HCT116 (cell line): Measurements from ENCODE around the gene VMP1. TPM values are rescaled to one million over a fixed set of nuclear protein-coding genes. Genes with fewer than 3 reads are reported as not detected.

Source experiments
- ATAC-seq: fragments of 200-7000 bp; cut with Tn5 transposase; 2 replicates; pipeline ENCODE4 v1.9.1; 2020; ENCODE audit warnings: mild to moderate bottlenecking, moderate library complexity
- BruUV-seq: library from RNA; stranded (reverse); fragments of 400-500 nt; replicated peaks from 2 replicates; lab custom pipeline; 2021; lab: Mats Ljungman, UMichigan
- CTCF ChIA-PET: fragments of 300-600 bp; sonication (Branson Sonifier 250); formaldehyde crosslinking; loops from one replicate; lab custom pipeline; 2021; ENCODE audit warnings: antibody characterized with exemption; lab: Charles Lee
- POLR2A ChIA-PET: fragments of 300-600, 350-600 bp; sonication (Branson Sonifier 250); formaldehyde crosslinking; loops from one replicate; lab custom pipeline; 2021; ENCODE audit warnings: antibody characterized with exemption; lab: Charles Lee
- RAD21 ChIA-PET, 2 experiments: fragments of 300-600 bp; sonication (Branson Sonifier 250); formaldehyde crosslinking; loops; one replicate each; lab custom pipeline; 2023; ENCODE audit warnings: low total read pairs in 2 of 2; ENCODE audit not compliant: uncharacterized antibody in 2 of 2, unreplicated experiment in 2 of 2, low non-redundant PET in 1 of 2; lab: Charles Lee
- DNase-seq: peaks from one replicate; pipeline ENCODE4 v3.0.0-alpha.2; 2010; ENCODE audit warnings: low read depth, low spot score
- H2AFZ ChIP-seq: fragments of 200-600 bp; shearing (Covaris generic), sonication (generic); 2 replicates; pipeline ENCODE4 v1.6.1; 2017; ENCODE audit warnings: low read depth, mixed run types, mixed read lengths, antibody characterized with exemption, low read length; ENCODE audit not compliant: poor library complexity, severe bottlenecking
- H3K27ac ChIP-seq: 2 replicates; pipeline ENCODE4 v1.5.1; 2012; ENCODE audit warnings: low read depth, low read length
- H3K27me3 ChIP-seq: fragments of 200-600 bp; sonication (generic); 2 replicates; pipeline ENCODE4 v1.6.1; 2016; ENCODE audit warnings: mixed run types, low read length, mixed read lengths; ENCODE audit not compliant: insufficient read depth
- H3K36me3 ChIP-seq, 2 experiments: fragments of 200-500 bp in 1 of 2; fragments of 200-600 bp in 1 of 2; sonication (Bioruptor generic) in 1 of 2; sonication (generic) in 1 of 2; 2 replicates each; pipeline versions ENCODE4 v1.5.1 to v1.6.1; 2014 to 2016; ENCODE audit warnings: low read length in 2 of 2, inconsistent platforms in 1 of 2, mixed read lengths in 1 of 2, mixed run types in 1 of 2; ENCODE audit not compliant: insufficient read depth in 2 of 2, control insufficient read depth in 1 of 2
- H3K4me1 ChIP-seq, 2 experiments: fragments of 200-600 bp in 1 of 2; sonication (generic) in 1 of 2; 2 replicates each; pipeline versions ENCODE4 v1.5.1 to v1.6.1; 2012 to 2017; ENCODE audit warnings: low read length in 2 of 2, inconsistent platforms in 1 of 2, mild to moderate bottlenecking in 1 of 2, mixed read lengths in 1 of 2, mixed run types in 1 of 2, moderate library complexity in 1 of 2; ENCODE audit not compliant: insufficient read depth in 2 of 2, control insufficient read depth in 1 of 2
- H3K4me2 ChIP-seq: fragments of 200-600 bp; sonication (generic); 2 replicates; pipeline ENCODE4 v1.6.1; 2017; ENCODE audit warnings: mixed run types, low read length, mixed read lengths
- H3K4me3 ChIP-seq, 2 experiments: fragments of 200-600 bp in 1 of 2; sonication (generic) in 1 of 2; replicated peaks in 1 of 2; 2 replicates each; pipeline ENCODE4 v1.5.1; 2011 to 2016; ENCODE audit warnings: low read length in 2 of 2, control low read depth in 1 of 2, low read depth in 1 of 2, mild to moderate bottlenecking in 1 of 2, mixed read lengths in 1 of 2, mixed run types in 1 of 2
- H3K79me2 ChIP-seq: fragments of 200-600 bp; sonication (generic); 2 replicates; pipeline ENCODE4 v1.6.1; 2017; ENCODE audit warnings: mild to moderate bottlenecking, mixed run types, low read length, moderate library complexity, mixed read lengths; ENCODE audit not compliant: insufficient read depth
- H3K9ac ChIP-seq: fragments of 200-600 bp; sonication (generic); 2 replicates; pipeline ENCODE4 v1.6.1; 2016; ENCODE audit warnings: low read length, mixed read lengths
- H3K9me2 ChIP-seq: fragments of 200-600 bp; sonication (generic), shearing (Covaris generic); 2 replicates; pipeline ENCODE4 v1.6.1; 2017; ENCODE audit warnings: mixed run types, mild to moderate bottlenecking, moderate library complexity; ENCODE audit not compliant: insufficient read depth
- H3K9me3 ChIP-seq, 2 experiments: fragments of 200-500 bp in 1 of 2; fragments of 200-600 bp in 1 of 2; sonication (Bioruptor generic) in 1 of 2; sonication (generic) in 1 of 2; 2 replicates each; pipeline ENCODE4 v1.6.1; 2014 to 2017; ENCODE audit warnings: low read length in 2 of 2, mixed read lengths in 2 of 2, inconsistent platforms in 1 of 2, low read depth in 1 of 2, mild to moderate bottlenecking in 1 of 2, mixed run types in 1 of 2, moderate library complexity in 1 of 2; ENCODE audit not compliant: control insufficient read depth in 1 of 2, insufficient read depth in 1 of 2
- H4K20me1 ChIP-seq: fragments of 200-600 bp; sonication (generic), shearing (Covaris generic); 2 replicates; pipeline ENCODE4 v1.6.1; 2017; ENCODE audit warnings: mixed run types, mild to moderate bottlenecking, moderate library complexity; ENCODE audit not compliant: insufficient read depth
- CBX3 ChIP-seq: IDR thresholded peaks from 2 replicates; pipeline ENCODE4 v1.6.1; 2012; ENCODE audit warnings: low read depth
- CTCF ChIP-seq, 3 experiments: fragments of 200-600 bp in 1 of 3; sonication (generic) in 1 of 3; IDR thresholded peaks in 2 of 3; conservative IDR thresholded peaks in 1 of 3; 2 replicates each; pipeline ENCODE4 v1.5.1; 2012 to 2017; ENCODE audit warnings: low read depth in 2 of 3, low read length in 2 of 3, antibody characterized with exemption in 1 of 3, borderline replicate concordance in 1 of 3, control low read depth in 1 of 3, mild to moderate bottlenecking in 1 of 3, mixed read lengths in 1 of 3, mixed run types in 1 of 3, moderate library complexity in 1 of 3; ENCODE audit not compliant: insufficient read depth in 1 of 3
- EZH2phosphoT487 ChIP-seq: fragments of 200-600 bp; IDR thresholded peaks from 2 replicates; pipeline ENCODE4 v1.6.1; 2018; ENCODE audit warnings: antibody characterized with exemption, borderline replicate concordance
- FOSL1 ChIP-seq: IDR thresholded peaks from 2 replicates; pipeline ENCODE4 v1.6.1; 2012; ENCODE audit warnings: low read depth
- JUND ChIP-seq: IDR thresholded peaks from 2 replicates; pipeline ENCODE4 v1.6.1; 2012
- SP1 ChIP-seq: IDR thresholded peaks from 2 replicates; pipeline ENCODE4 v1.6.1; 2012; ENCODE audit warnings: low read depth
- YY1 ChIP-seq: IDR thresholded peaks from 2 replicates; pipeline ENCODE4 v1.6.1; 2011; ENCODE audit warnings: low read length, low read depth, moderate library complexity, mild to moderate bottlenecking; ENCODE audit not compliant: insufficient replicate concordance; ENCODE audit errors: extremely low read depth
- ZNF274 ChIP-seq: fragments of 200-500 bp; sonication (Bioruptor generic); IDR thresholded peaks from 2 replicates; pipeline ENCODE4 v1.6.1; 2014; ENCODE audit warnings: mild to moderate bottlenecking, low read depth, low read length, inconsistent platforms
- intact Hi-C: fragments of 100-400 bp; cut with micrococcal nuclease; formaldehyde crosslinking; loops from 2 replicates; pipeline ENCODE4 v1.10.0; 2022
- total RNA-seq: library from RNA; stranded (reverse); gene quantifications from one replicate; pipeline ENCODE4 v1.2.1, GENCODE V29; 2021; ENCODE audit not compliant: unreplicated experiment

VMP1 gene
- total RNA-seq, 1 experiment from 2014 or later: 366 TPM

GRCh38 chr17:59814276-59814675 is 106.8 kb downstream of the VMP1 start (continued):
- TF ChIP-seq CTCF (IDR thresholded peaks at IDR 0.05 in 2 of 3, conservative IDR thresholded peaks at IDR 0.05 in 1 of 3; ENCODE audit: borderline replicate concordance in 1 of 3, insufficient read depth in 1 of 3, low read depth in 2 of 3, low read length in 2 of 3): no peak
- TF ChIP-seq FOSL1: no peak
- TF ChIP-seq CBX3: no peak
- TF ChIP-seq YY1: no peak

- ATAC-seq (no peak), DNase-seq (no peak)
- Histone ChIP-seq H4K20me1 (no peaks in the 10 kb centered on the region), H3K4me3 (no peak overlapping the region), H3K36me3 (peaks cover 2 to 13% of the 10 kb centered on the region in 2 experiments; a peak in 1 of 4 replicates), H3K9me3 (no peaks in the 10 kb centered on the region), H3K79me2 (no peaks in the 10 kb centered on the region), H3K27ac (no peak overlapping the region), H3K9me2 (no peaks in the 10 kb centered on the region), H3K27me3 (no peaks in the 10 kb centered on the region), H2AFZ (no peak overlapping the region), H3K4me1 (peaks cover 12 to 21% of the 10 kb centered on the region in 2 experiments), H3K9ac (no peak overlapping the region), H3K4me2 (no peak overlapping the region)
- ChIA-PET RAD21 (no interaction called here), POLR2A (interaction anchor here (0.6 to 1.4 kb wide), 4 partner anchors 11 to 18 kb away, joined by 3 to 5 read pairs (median 4); no protein-coding TSS in a partner anchor), CTCF (interaction anchor here (0.7 kb wide), 1 partner anchor 45 kb away, joined by 3 read pairs; no protein-coding TSS in a partner anchor)
- intact Hi-C loops: no loop called here
- TF ChIP-seq ZNF274 (no peak), JUND (no peak), EZH2phosphoT487 (no peak), SP1 (no peak)
- BruUV-seq: no TSS peak
Observed at GRCh38 chr17:59814685-59815084, 107.2 kb downstream of the VMP1 start.
